ENCODE results near the gene LRMDA. TPM values are rescaled to one million over a fixed set of nuclear protein-coding genes. Genes with fewer than 3 reads are reported as not detected.

LRMDA gene
- total and polyA plus RNA-seq, 2 of the 4 experiments (the other 2 are of a cell fraction): 0.07 TPM; not detected in 1

- Histone ChIP-seq H2BK5ac (ENCODE audit: low read depth, low read length, poor library complexity, severe bottlenecking) (no peak overlapping the region), H4K91ac (ENCODE audit: insufficient read depth, low read depth, low read length) (no peak overlapping the region), H3K4ac (ENCODE audit: low read depth, low read length) (no peak overlapping the region), H3K27me3 (ENCODE audit: control insufficient read depth, insufficient read depth, low read length) (peaks cover 4% of the 10 kb centered on the region; the same call in 1 of the 2 replicates), H3K27ac (ENCODE audit: insufficient read depth, low read length) (no peak overlapping the region), H3K9me1 (ENCODE audit: insufficient read depth, low read length) (no peaks in the 10 kb centered on the region), H3K79me1 (ENCODE audit: low read depth in 1 of 2, low read length in 2 of 2) (no peaks in the 10 kb centered on the region), H3K4me2 (ENCODE audit: low read depth, low read length) (no peak overlapping the region), H2AK5ac (ENCODE audit: low read depth, low read length) (no peak overlapping the region), H3K4me1 (ENCODE audit: control insufficient read depth, insufficient read depth, low read length) (no peaks in the 10 kb centered on the region), H2BK20ac (ENCODE audit: low read depth, low read length) (no peak overlapping the region), H2AK9ac (replicated peaks; ENCODE audit: low read depth, low read length, poor library complexity) (no peak overlapping the region), H4K20me1 (ENCODE audit: insufficient read depth, low read length) (no peaks in the 10 kb centered on the region), H3K18ac (ENCODE audit: low read depth, low read length) (no peak overlapping the region), H3K4me3 (ENCODE audit: insufficient read depth, low read depth, low read length) (no peak overlapping the region), H3K9ac (ENCODE audit: low read depth, low read length) (no peak overlapping the region), H3K9me3 (ENCODE audit: control insufficient read depth, insufficient read depth, low read length) (no peaks in the 10 kb centered on the region), H2BK120ac (ENCODE audit: low read depth, low read length) (no peak overlapping the region), H3K23ac (ENCODE audit: low read depth, low read length) (no peak overlapping the region), H2AFZ (replicated peaks; ENCODE audit: low read length, poor library complexity) (no peak overlapping the region), H3K36me3 (ENCODE audit: control insufficient read depth, insufficient read depth, low read length) (no peaks in the 10 kb centered on the region), H3K56ac (ENCODE audit: extremely low read depth, insufficient read depth, low read length) (no peak overlapping the region), H2BK15ac (ENCODE audit: low read depth, low read length) (no peak overlapping the region), H4K8ac (ENCODE audit: low read depth in 2 of 2, low read length in 2 of 2) (no peak overlapping the region), H3K14ac (replicated peaks; ENCODE audit: low read depth, low read length) (no peak overlapping the region), H4K5ac (ENCODE audit: low read depth, low read length) (no peak overlapping the region)
- ChIA-PET CTCF (no interaction called here), POLR2A (ENCODE audit: unreplicated experiment) (no interaction called here)
- BruUV-seq (replicated peaks): no TSS peak
- TF ChIP-seq NFE2L2 (IDR thresholded peaks at IDR 0.05; ENCODE audit: low read depth, low read length) (no peak), RCOR1 (IDR thresholded peaks at IDR 0.05; ENCODE audit: insufficient replicate concordance, low read length) (no peak), RAD21 (IDR thresholded peaks at IDR 0.05; ENCODE audit: low read length) (no peak), MXI1 (IDR thresholded peaks at IDR 0.05; ENCODE audit: borderline replicate concordance, low read depth, low read length) (no peak), CEBPB (IDR thresholded peaks at IDR 0.05; ENCODE audit: low read depth, low read length) (no peak), POLR2A (IDR thresholded peaks at IDR 0.05; ENCODE audit: low read depth, low read length) (no peak), CHD1 (IDR thresholded peaks at IDR 0.05; ENCODE audit: low read depth, low read length) (no peak), RFX5 (IDR thresholded peaks at IDR 0.05; ENCODE audit: low read depth, low read length) (no peak)
- no peak for DNase-seq
- intact Hi-C loops (cut with micrococcal nuclease): no loop called here
- WGBS, 2 experiments (ENCODE audit: extremely low coverage in 2 of 2, insufficient read length in 1 of 2): 100% methylated on average over 2 of the region's 7 CpGs; no CpG with 5 or more reads in 1 of the 2 experiments
- ATAC-seq (ENCODE audit: low read depth): no peak
- in situ Hi-C loops (cut with MboI; ENCODE audit: low sequenced_read_pairs): no loop called here
- dilution Hi-C loops (cut with HindIII; ENCODE audit: low sequenced_read_pairs, unreplicated experiment): no loop called here
Observed at GRCh38 chr10:75984067-75984466, 552.6 kb downstream of the LRMDA start.

Data from IMR-90 (cell line).